ENCODE data around the gene SMCO1. TPM values are rescaled to one million over a fixed set of nuclear protein-coding genes. Genes with fewer than 3 reads are reported as not detected.
"Not testable (repeated sequence)": the region's sequence is repeated elsewhere in the genome, so short reads cannot be mapped to it uniquely, and the experiment has no call there.

Gene SMCO1
- total and polyA plus RNA-seq, 2 of the 4 experiments (the other 2 are of a cell fraction) = not detected

DNA sequence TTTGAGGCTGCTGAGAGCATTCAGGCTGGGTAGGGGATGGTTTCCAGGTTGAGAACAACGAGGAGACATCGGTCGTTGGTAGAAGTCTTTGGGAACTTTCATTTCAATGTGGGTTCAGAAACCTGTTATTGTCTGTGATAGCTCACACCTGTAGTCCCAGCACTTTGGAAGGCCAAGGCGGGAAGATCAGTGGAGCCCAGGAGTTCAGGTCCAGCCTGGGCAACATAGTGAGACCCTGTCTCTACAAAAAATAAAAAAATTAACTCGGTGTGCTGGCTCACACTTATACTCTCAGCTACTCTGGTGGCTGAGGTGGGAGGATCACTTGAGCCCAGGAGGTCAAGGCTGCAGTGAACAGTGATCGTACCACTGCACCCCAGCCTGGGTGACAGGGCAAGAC is 10.6 kb downstream of the SMCO1 start:
- TF ChIP-seq POLR2A (IDR thresholded peaks at IDR 0.05; ENCODE audit: low read depth, low read length) = no peak
- H3K27me3 ChIP-seq (ENCODE audit: control insufficient read depth, insufficient read depth, low read length) = no peaks in the 10 kb centered on the region
- no peak overlapping the region for H2BK15ac ChIP-seq (ENCODE audit: low read depth, low read length)
- H3K4me1 ChIP-seq (ENCODE audit: control insufficient read depth, insufficient read depth, low read length) = peaks cover 2% of the 10 kb centered on the region; the same call in 1 of the 2 replicates
- peaks cover 32% of the 10 kb centered on the region for H4K20me1 ChIP-seq (ENCODE audit: insufficient read depth, low read length)
- dilution Hi-C loops (cut with HindIII; ENCODE audit: low sequenced_read_pairs, unreplicated experiment) (no loop called here), intact Hi-C loops (cut with micrococcal nuclease) (loop anchor here (5.0 kb wide), 1 partner anchor 252 kb away; no protein-coding TSS in a partner anchor), in situ Hi-C loops (cut with MboI; ENCODE audit: low sequenced_read_pairs) (no loop called here)
- no peak overlapping the region for H3K23ac ChIP-seq (ENCODE audit: low read depth, low read length)
- H3K4me2 ChIP-seq (ENCODE audit: low read depth, low read length) = no peak overlapping the region
- BruUV-seq (replicated peaks) = no TSS peak
- no peak overlapping the region for H3K56ac ChIP-seq (ENCODE audit: extremely low read depth, insufficient read depth, low read length)
- H2AFZ ChIP-seq (replicated peaks; ENCODE audit: low read length, poor library complexity) = peak overlapping the region; percentile 47
- H3K4me3 ChIP-seq (ENCODE audit: insufficient read depth, low read depth, low read length) = no peak overlapping the region
- H3K9me3 ChIP-seq (ENCODE audit: control insufficient read depth, insufficient read depth, low read length) = no peaks in the 10 kb centered on the region
- POLR2A ChIA-PET (ENCODE audit: unreplicated experiment) = no interaction called here
- no peak overlapping the region for H2AK9ac ChIP-seq (replicated peaks; ENCODE audit: low read depth, low read length, poor library complexity)
- H2BK120ac ChIP-seq (ENCODE audit: low read depth, low read length) = no peak overlapping the region
- H3K79me1 ChIP-seq (ENCODE audit: low read depth in 1 of 2, low read length in 2 of 2) = peaks cover 5 to 27% of the 10 kb centered on the region in 2 experiments; a peak in 3 of 4 replicates
- no peak overlapping the region for H3K27ac ChIP-seq (ENCODE audit: insufficient read depth, low read length)
- no peak overlapping the region for H3K4ac ChIP-seq (ENCODE audit: low read depth, low read length)
- H3K18ac ChIP-seq (ENCODE audit: low read depth, low read length) = no peak overlapping the region
- H2AK5ac ChIP-seq (ENCODE audit: low read depth, low read length) = peak overlapping the region; percentile 49; the same call in 1 of the 2 replicates
- 0 out of 2 replicates have a peak, but pooled peaks cover 2% of the 10 kb centered on the region for H3K36me3 ChIP-seq (ENCODE audit: control insufficient read depth, insufficient read depth, low read length)
- no peak overlapping the region; the same call in 1 of the 2 replicates for H4K5ac ChIP-seq (ENCODE audit: low read depth, low read length)
- DNase-seq = no peak
- WGBS, 2 experiments (ENCODE audit: extremely low coverage in 2 of 2, insufficient read length in 1 of 2) = no CpG with 5 or more reads among the region's 6 CpGs
- H2BK20ac ChIP-seq (ENCODE audit: low read depth, low read length) = no peak overlapping the region
- ATAC-seq (ENCODE audit: low read depth) = no peak
- H4K91ac ChIP-seq (ENCODE audit: insufficient read depth, low read depth, low read length) = peak overlapping the region; percentile 15; the same call in 1 of the 2 replicates
- H3K9ac ChIP-seq (ENCODE audit: low read depth, low read length) = no peak overlapping the region
- H3K9me1 ChIP-seq (ENCODE audit: insufficient read depth, low read length) = peaks cover 5% of the 10 kb centered on the region; the same call in 1 of the 2 replicates
- no peak overlapping the region for H3K14ac ChIP-seq (replicated peaks; ENCODE audit: low read depth, low read length)
- CTCF ChIA-PET = no interaction called here
- H2BK5ac ChIP-seq (ENCODE audit: low read depth, low read length, poor library complexity, severe bottlenecking) = no peak overlapping the region
- peak overlapping the region; percentile 84 to 87; a peak in 2 of 4 replicates for H4K8ac ChIP-seq (ENCODE audit: low read depth in 2 of 2, low read length in 2 of 2)

DNA sequence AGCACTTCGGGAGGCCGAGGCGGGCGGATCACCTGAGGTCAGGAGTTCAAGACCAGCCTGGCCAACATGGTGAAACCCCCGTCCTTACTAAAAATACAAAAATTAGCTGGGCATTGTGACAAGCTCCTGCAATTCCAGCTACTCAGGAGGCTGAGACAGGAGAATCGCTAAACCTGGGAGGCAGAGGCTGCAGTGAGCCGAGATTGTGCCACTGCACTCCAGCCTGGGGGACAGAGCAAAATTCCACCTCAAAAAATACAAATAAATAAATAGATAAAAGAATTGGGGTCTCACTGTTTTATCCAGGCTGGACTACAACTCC is 11.1 kb downstream of the SMCO1 start:
- H4K20me1 ChIP-seq (ENCODE audit: insufficient read depth, low read length) = peaks cover 37% of the 10 kb centered on the region
- WGBS, 2 experiments (ENCODE audit: extremely low coverage in 2 of 2, insufficient read length in 1 of 2) = no CpG with 5 or more reads among the region's 7 CpGs
- H2AK5ac ChIP-seq (ENCODE audit: low read depth, low read length); BruUV-seq (replicated peaks); H3K9me3 ChIP-seq (ENCODE audit: control insufficient read depth, insufficient read depth, low read length); H3K36me3 ChIP-seq (ENCODE audit: control insufficient read depth, insufficient read depth, low read length); POLR2A ChIA-PET (ENCODE audit: unreplicated experiment); H3K4me1 ChIP-seq (ENCODE audit: control insufficient read depth, insufficient read depth, low read length); DNase-seq; ATAC-seq (ENCODE audit: low read depth); dilution Hi-C loops (cut with HindIII; ENCODE audit: low sequenced_read_pairs, unreplicated experiment); H3K27me3 ChIP-seq (ENCODE audit: control insufficient read depth, insufficient read depth, low read length); H3K9me1 ChIP-seq (ENCODE audit: insufficient read depth, low read length); H3K18ac ChIP-seq (ENCODE audit: low read depth, low read length); H2BK20ac ChIP-seq (ENCODE audit: low read depth, low read length); H3K14ac ChIP-seq (replicated peaks; ENCODE audit: low read depth, low read length); CTCF ChIA-PET; in situ Hi-C loops (cut with MboI; ENCODE audit: low sequenced_read_pairs); H2AK9ac ChIP-seq (replicated peaks; ENCODE audit: low read depth, low read length, poor library complexity): not testable (repeated sequence)
- peak overlapping the region; percentile 43; the same call in 1 of the 2 replicates for H3K4me2 ChIP-seq (ENCODE audit: low read depth, low read length)
- H3K79me1 ChIP-seq (ENCODE audit: low read depth in 1 of 2, low read length in 2 of 2) = peaks cover 5 to 32% of the 10 kb centered on the region in 2 experiments; a peak in 3 of 4 replicates
- H2BK5ac ChIP-seq (ENCODE audit: low read depth, low read length, poor library complexity, severe bottlenecking) = peak overlapping the region; percentile 64
- H2BK120ac ChIP-seq (ENCODE audit: low read depth, low read length) = peak overlapping the region; percentile 58; the same call in 1 of the 2 replicates
- peak overlapping the region; percentile 75 for H3K4ac ChIP-seq (ENCODE audit: low read depth, low read length)
- peak overlapping the region; percentile 90 for H2AFZ ChIP-seq (replicated peaks; ENCODE audit: low read length, poor library complexity)
- peak overlapping the region; percentile 32; the same call in 1 of the 2 replicates for H3K4me3 ChIP-seq (ENCODE audit: insufficient read depth, low read depth, low read length)
- H2BK15ac ChIP-seq (ENCODE audit: low read depth, low read length) = peak overlapping the region; percentile 58; the same call in 1 of the 3 replicates
- H3K9ac ChIP-seq (ENCODE audit: low read depth, low read length) = peak overlapping the region; percentile 61
- peak overlapping the region; percentile 19; the same call in 1 of the 2 replicates for H4K5ac ChIP-seq (ENCODE audit: low read depth, low read length)
- intact Hi-C loops (cut with micrococcal nuclease) = loop anchor here (5.0 kb wide), 1 partner anchor 252 kb away; no protein-coding TSS in a partner anchor
- 0 out of 2 replicates have a peak overlapping the region, but pooled peaks have one; percentile 1 for H3K56ac ChIP-seq (ENCODE audit: extremely low read depth, insufficient read depth, low read length)
- peak overlapping the region; percentile 84 to 87 for H4K8ac ChIP-seq (ENCODE audit: low read depth in 2 of 2, low read length in 2 of 2)
- peak overlapping the region; percentile 25; the same call in 1 of the 2 replicates for H3K23ac ChIP-seq (ENCODE audit: low read depth, low read length)
- H4K91ac ChIP-seq (ENCODE audit: insufficient read depth, low read depth, low read length) = peak overlapping the region; percentile 40
- peak overlapping the region; percentile 73 for H3K27ac ChIP-seq (ENCODE audit: insufficient read depth, low read length)
